Sigmoid colon (tissue), 7 donors: Measurements from ENCODE around the gene CDKN1C. TPM values are rescaled to one million over a fixed set of nuclear protein-coding genes. Genes with fewer than 3 reads are reported as not detected.

Source experiments
- DNase-seq: peaks from one replicate; pipeline ENCODE4 v3.0.0-alpha.2; 2019
- H3K27ac ChIP-seq, 4 donors: fragments of 200-600 bp; sonication (generic); one replicate each; pipeline ENCODE4 v1.5.1; 2016 to 2019; ENCODE audit warnings: mild to moderate bottlenecking in 1 of 4
- H3K27me3 ChIP-seq, 3 donors: fragments of 200-600 bp; sonication (generic); one replicate each; pipeline ENCODE4 v1.5.1; 2019; ENCODE audit warnings: mild to moderate bottlenecking in 1 of 3
- H3K36me3 ChIP-seq, 4 donors: fragments of 200-600 bp; sonication (generic); one replicate each; pipeline ENCODE4 v1.5.1; 2016 to 2019
- H3K4me1 ChIP-seq, 4 donors: fragments of 200-600 bp; sonication (generic); one replicate each; pipeline ENCODE4 v1.5.1; 2017 to 2019
- H3K4me3 ChIP-seq, 4 donors: fragments of 200-600 bp; sonication (generic); one replicate each; pipeline ENCODE4 v1.5.1; 2017 to 2019; ENCODE audit warnings: mild to moderate bottlenecking in 2 of 4, moderate library complexity in 1 of 4
- H3K9me3 ChIP-seq, 4 donors: fragments of 200-600 bp in 3 of 4; sonication (generic) in 3 of 4; one replicate each; pipeline versions ENCODE4 v1.5.1 to v1.6.1; 2013 to 2019
- CTCF ChIP-seq, 4 experiments: fragments of 450-650 bp in 3 of 4; fragments of 200-600 bp in 1 of 4; IDR thresholded peaks; one replicate each; pipeline ENCODE4 v1.5.1; 2016 to 2019; ENCODE audit warnings: antibody characterized with exemption in 4 of 4, mild to moderate bottlenecking in 3 of 4, moderate library complexity in 2 of 4
- EP300 ChIP-seq, 4 donors: sonication (generic); formaldehyde crosslinking; IDR thresholded peaks; one replicate each; pipeline ENCODE4 v1.6.1; 2017; ENCODE audit warnings: antibody characterized with exemption in 4 of 4
- POLR2A ChIP-seq, 2 donors: fragments of 450-650 bp; IDR thresholded peaks; one replicate each; pipeline ENCODE4 v1.6.1; 2016; ENCODE audit warnings: antibody characterized with exemption in 2 of 2, mild to moderate bottlenecking in 2 of 2, moderate library complexity in 2 of 2
- POLR2AphosphoS5 ChIP-seq, 4 donors: sonication (generic); formaldehyde crosslinking; IDR thresholded peaks; one replicate each; pipeline ENCODE4 v1.6.1; 2017; ENCODE audit warnings: antibody characterized with exemption in 4 of 4
- WGBS, 2 donors: extraction: QIAGEN DNeasy Blood & Tissue Kit; methylation state at CpG; one replicate each; pipeline ENCODE4 v1.1.7; 2013; 5-methylcytosine and 5-hydroxymethylcytosine counted together
- intact Hi-C: fragments of 100-400 bp; cut with DNase I; formaldehyde crosslinking; loops from one replicate; pipeline ENCODE4 v1.15.1; 2023
- polyA plus RNA-seq, 3 donors: library from polyadenylated mRNA; stranded (reverse); fragments of 200-250 nt; gene quantifications; one replicate each; pipeline ENCODE4 v1.2.3, GENCODE V29; 2013
- total RNA-seq, 4 donors: library from RNA; depleted of rRNA; stranded (reverse); fragments of >200 nt; gene quantifications; one replicate each; pipeline ENCODE4 v1.1.0, GENCODE V29; 2016
- donor health status: healthy with polysubstance abuse.
- donor health status: Bipolar disorder and iron deficiency.
- donor health status: healthy.

CDKN1C gene
- total and polyA plus RNA-seq, 7 donors: 5.3 to 54.3 (median 37.2) TPM

GRCh38 chr11:2847561-2847960, 38.0 kb downstream of the CDKN1C start:
- H3K4me1 ChIP-seq: no peaks in the 10 kb centered on the region
- no peaks in the 10 kb centered on the region for H3K27me3 ChIP-seq
- intact Hi-C loops: no loop called here
- TF ChIP-seq CTCF (IDR thresholded peaks at IDR 0.05) (no peak), POLR2A (IDR thresholded peaks at IDR 0.05) (no peak), POLR2AphosphoS5 (IDR thresholded peaks at IDR 0.05) (no peak), EP300 (IDR thresholded peaks at IDR 0.05) (no peak)
- no peaks in the 10 kb centered on the region for H3K36me3 ChIP-seq
- H3K27ac ChIP-seq: no peak overlapping the region
- 85 to 87% methylated on average over 21 of the region's 21 CpGs for WGBS, 2 donors
- no peak for DNase-seq
- no peak overlapping the region for H3K4me3 ChIP-seq
- H3K9me3 ChIP-seq: no peaks in the 10 kb centered on the region

- Histone ChIP-seq H3K9me3 (no peaks in the 10 kb centered on the region), H3K27ac (no peak overlapping the region), H3K27me3 (no peaks in the 10 kb centered on the region), H3K4me3 (no peak overlapping the region), H3K4me1 (no peaks in the 10 kb centered on the region), H3K36me3 (no peaks in the 10 kb centered on the region)
- intact Hi-C loops: no loop called here
- no peak for DNase-seq
- TF ChIP-seq POLR2A (IDR thresholded peaks at IDR 0.05) (no peak), EP300 (IDR thresholded peaks at IDR 0.05) (no peak), POLR2AphosphoS5 (IDR thresholded peaks at IDR 0.05) (no peak), CTCF (IDR thresholded peaks at IDR 0.05) (no peak)
- 89 to 94% methylated on average over 11 of the region's 11 CpGs for WGBS, 2 donors
Observed at GRCh38 chr11:2846470-2846869, 39.1 kb downstream of the CDKN1C start.

GRCh38 chr11:2846056-2846455, 39.5 kb downstream of the CDKN1C start:
- no peaks in the 10 kb centered on the region for H3K27me3 ChIP-seq
- no peak overlapping the region for H3K27ac ChIP-seq
- TF ChIP-seq POLR2AphosphoS5 (IDR thresholded peaks at IDR 0.05) (no peak), EP300 (IDR thresholded peaks at IDR 0.05) (no peak), POLR2A (IDR thresholded peaks at IDR 0.05) (no peak), CTCF (IDR thresholded peaks at IDR 0.05) (no peak)
- no peaks in the 10 kb centered on the region for H3K9me3 ChIP-seq
- intact Hi-C loops: no loop called here
- 84 to 88% methylated on average over 17 of the region's 17 CpGs for WGBS, 2 donors
- H3K36me3 ChIP-seq: no peaks in the 10 kb centered on the region
- DNase-seq: no peak
- no peaks in the 10 kb centered on the region for H3K4me1 ChIP-seq
- H3K4me3 ChIP-seq: no peak overlapping the region

- intact Hi-C loops: no loop called here
Observed at GRCh38 chr11:2844996-2845395, 40.6 kb downstream of the CDKN1C start.

GRCh38 chr11:2844116-2844842, 41.3 kb downstream of the CDKN1C start:
- 84 to 85% methylated on average over 19 of the region's 19 CpGs for WGBS, 2 donors

More at GRCh38 chr11:2844996-2845395, 40.6 kb downstream of the CDKN1C start:
- no peaks in the 10 kb centered on the region for H3K9me3 ChIP-seq
- H3K27ac ChIP-seq: no peak overlapping the region
- WGBS, 2 donors: 83 to 92% methylated on average over 12 of the region's 12 CpGs
- H3K4me3 ChIP-seq: no peak overlapping the region
- H3K27me3 ChIP-seq: no peaks in the 10 kb centered on the region
- no peak for DNase-seq
- no peaks in the 10 kb centered on the region for H3K4me1 ChIP-seq
- H3K36me3 ChIP-seq: no peaks in the 10 kb centered on the region
- TF ChIP-seq EP300 (IDR thresholded peaks at IDR 0.05): no peak

More at GRCh38 chr11:2844116-2844842, 41.3 kb downstream of the CDKN1C start:
- Histone ChIP-seq H3K27ac (no peak overlapping the region), H3K9me3 (no peaks in the 10 kb centered on the region), H3K27me3 (no peaks in the 10 kb centered on the region), H3K4me3 (no peak overlapping the region), H3K4me1 (no peaks in the 10 kb centered on the region), H3K36me3 (no peaks in the 10 kb centered on the region)
- intact Hi-C loops: no loop called here
- DNase-seq: no peak
- TF ChIP-seq POLR2AphosphoS5 (IDR thresholded peaks at IDR 0.05) (no peak), POLR2A (IDR thresholded peaks at IDR 0.05) (no peak), CTCF (IDR thresholded peaks at IDR 0.05) (no peak), EP300 (IDR thresholded peaks at IDR 0.05) (no peak)
